Neural progenitor cell (in vitro differentiated cells): ENCODE measurements around the gene RAD51D. TPM values are rescaled to one million over a fixed set of nuclear protein-coding genes. Genes with fewer than 3 reads are reported as not detected.

Experiments used
- DNase-seq: peaks from one replicate; pipeline ENCODE4 v3.0.0-alpha.2; 2016; ENCODE audit warnings: low spot score
- H2AFZ ChIP-seq: fragments of 200-600 bp; sonication (generic); replicated peaks from 2 replicates; pipeline ENCODE4 v1.6.1; 2016; ENCODE audit warnings: antibody characterized with exemption
- H3F3A ChIP-seq: fragments of 200-600 bp; sonication (generic); 2 replicates; pipeline ENCODE4 v1.6.1; 2016; ENCODE audit warnings: antibody characterized with exemption, low read depth
- H3K27ac ChIP-seq: fragments of 200-600 bp; sonication (generic); 2 replicates; pipeline ENCODE4 v1.5.1; 2016; ENCODE audit warnings: mild to moderate bottlenecking
- H3K27me3 ChIP-seq: fragments of 200-600 bp; sonication (generic); 2 replicates; pipeline ENCODE4 v1.6.1; 2016; ENCODE audit warnings: mild to moderate bottlenecking, moderate library complexity
- H3K36me3 ChIP-seq: fragments of 200-600 bp; sonication (generic); 2 replicates; pipeline ENCODE4 v1.5.1; 2016
- H3K4me1 ChIP-seq: fragments of 200-600 bp; sonication (generic); 2 replicates; pipeline ENCODE4 v1.6.1; 2016; ENCODE audit warnings: mixed run types
- H3K4me2 ChIP-seq: fragments of 200-600 bp; sonication (generic); 2 replicates; pipeline ENCODE4 v1.6.1; 2016
- H3K4me3 ChIP-seq: fragments of 200-600 bp; sonication (generic); 2 replicates; pipeline ENCODE4 v1.5.1; 2016
- H3K79me2 ChIP-seq: fragments of 200-600 bp; sonication (generic); 2 replicates; pipeline ENCODE4 v1.6.1; 2016; ENCODE audit warnings: low read depth
- H3K9ac ChIP-seq: fragments of 200-600 bp; sonication (generic); 2 replicates; pipeline ENCODE4 v1.6.1; 2016
- H3K9me3 ChIP-seq: fragments of 200-600 bp; sonication (generic); 2 replicates; pipeline ENCODE4 v1.5.1; 2016; ENCODE audit warnings: low read depth
- H4K20me1 ChIP-seq: fragments of 200-600 bp; sonication (generic); 2 replicates; pipeline ENCODE4 v1.6.1; 2016; ENCODE audit warnings: low read depth
- H3K27ac Mint-ChIP-seq: 3 replicates; pipeline ENCODE4 v1.8.0; 2021; ENCODE audit warnings: mixed read lengths
- H3K27me3 Mint-ChIP-seq: 2 replicates; pipeline ENCODE4 v1.8.0; 2022; ENCODE audit warnings: low read depth, mild to moderate bottlenecking, inconsistent platforms, moderate library complexity, mixed read lengths; ENCODE audit not compliant: insufficient read depth
- H3K36me3 Mint-ChIP-seq: 3 replicates; pipeline ENCODE4 v1.8.0; 2021; ENCODE audit warnings: mixed read lengths
- H3K4me1 Mint-ChIP-seq: 3 replicates; pipeline ENCODE4 v1.8.0; 2021; ENCODE audit warnings: mixed read lengths
- H3K4me3 Mint-ChIP-seq: 3 replicates; pipeline ENCODE4 v1.8.0; 2021; ENCODE audit warnings: mild to moderate bottlenecking, moderate library complexity, mixed read lengths
- H3K9me3 Mint-ChIP-seq: 3 replicates; pipeline ENCODE4 v1.8.0; 2020; ENCODE audit warnings: mixed read lengths
- EZH2 ChIP-seq: fragments of 200-600 bp; sonication (generic); IDR thresholded peaks from 2 replicates; pipeline ENCODE4 v1.6.1; 2017; ENCODE audit warnings: antibody characterized with exemption, mild to moderate bottlenecking, moderate library complexity
- EZH2phosphoT487 ChIP-seq: fragments of 200-600 bp; sonication (generic); IDR thresholded peaks from 2 replicates; pipeline ENCODE4 v1.6.1; 2017; ENCODE audit warnings: antibody characterized with exemption
- total RNA-seq: library from RNA; depleted of rRNA; stranded (reverse); fragments of >200 nt; gene quantifications from 2 replicates; pipeline ENCODE4 v1.2.3, GENCODE V29; 2015; ENCODE audit warnings: low replicate concordance
- TF ChIP-seq, protein P1 (sequence below): fragments of 200-600 bp; sonication (generic); IDR thresholded peaks from 2 replicates; pipeline ENCODE4 v1.5.1; 2017; ENCODE audit warnings: antibody characterized with exemption, mild to moderate bottlenecking

The RAD51D gene
- total RNA-seq, 1 donor from 2014 or later = 9.0 TPM

DNA sequence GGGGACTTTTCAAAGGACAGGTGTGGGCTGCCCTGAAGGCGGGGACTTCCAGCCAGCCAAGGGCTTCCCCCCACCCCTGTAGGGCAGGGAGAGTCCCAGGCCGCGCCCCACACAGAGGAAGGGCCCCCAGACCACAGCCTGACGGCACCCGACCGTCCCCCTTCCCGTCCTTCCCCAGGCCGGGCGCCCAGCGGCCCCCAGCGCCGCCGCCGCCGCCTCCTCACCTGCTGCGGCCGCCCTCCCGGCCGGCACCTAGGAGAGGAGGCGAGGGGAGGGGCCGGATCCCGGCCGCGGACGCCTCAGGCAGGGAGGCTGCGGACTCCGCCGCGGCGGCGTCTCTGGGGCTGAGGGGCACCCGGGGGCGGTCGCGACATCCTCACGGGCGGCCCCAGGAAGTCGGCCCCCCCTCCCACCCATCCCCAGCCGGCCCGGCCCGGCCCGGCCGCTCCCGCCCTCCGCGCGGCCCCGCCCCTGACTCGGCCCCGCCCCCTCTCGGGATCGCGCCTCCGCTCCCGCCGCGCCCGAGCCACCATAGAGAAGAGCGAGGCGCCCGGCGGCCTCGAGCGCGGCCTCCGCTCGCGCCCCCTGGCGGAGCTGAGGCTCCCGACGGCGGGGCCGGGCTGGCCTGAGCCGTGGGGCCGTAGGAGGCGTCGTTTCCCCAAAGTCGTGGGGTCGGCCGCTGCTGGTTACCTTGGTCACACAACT, 30.6 kb downstream of the RAD51D start:
- H3K27ac ChIP-seq = no peak overlapping the region
- Mint-ChIP-seq H3K4me3 (peak overlapping the region; percentile 93), H3K9me3 (no peaks in the 10 kb centered on the region), H3K4me1 (peaks cover 15% of the 10 kb centered on the region), H3K27me3 (peaks cover 5% of the 10 kb centered on the region), H3K27ac (no peak overlapping the region), H3K36me3 (no peaks in the 10 kb centered on the region)
- peaks cover 18% of the 10 kb centered on the region for H3K27me3 ChIP-seq
- no peaks in the 10 kb centered on the region for H3K9me3 ChIP-seq
- peaks cover 3% of the 10 kb centered on the region for H3K4me1 ChIP-seq
- H4K20me1 ChIP-seq = peaks cover 7% of the 10 kb centered on the region
- peak overlapping the region; percentile 99 for H2AFZ ChIP-seq
- peak; percentile 95 for DNase-seq
- TF ChIP-seq EZH2 = no peak
- TF ChIP-seq EZH2phosphoT487 = no peak
- TF ChIP-seq, protein P1, sequence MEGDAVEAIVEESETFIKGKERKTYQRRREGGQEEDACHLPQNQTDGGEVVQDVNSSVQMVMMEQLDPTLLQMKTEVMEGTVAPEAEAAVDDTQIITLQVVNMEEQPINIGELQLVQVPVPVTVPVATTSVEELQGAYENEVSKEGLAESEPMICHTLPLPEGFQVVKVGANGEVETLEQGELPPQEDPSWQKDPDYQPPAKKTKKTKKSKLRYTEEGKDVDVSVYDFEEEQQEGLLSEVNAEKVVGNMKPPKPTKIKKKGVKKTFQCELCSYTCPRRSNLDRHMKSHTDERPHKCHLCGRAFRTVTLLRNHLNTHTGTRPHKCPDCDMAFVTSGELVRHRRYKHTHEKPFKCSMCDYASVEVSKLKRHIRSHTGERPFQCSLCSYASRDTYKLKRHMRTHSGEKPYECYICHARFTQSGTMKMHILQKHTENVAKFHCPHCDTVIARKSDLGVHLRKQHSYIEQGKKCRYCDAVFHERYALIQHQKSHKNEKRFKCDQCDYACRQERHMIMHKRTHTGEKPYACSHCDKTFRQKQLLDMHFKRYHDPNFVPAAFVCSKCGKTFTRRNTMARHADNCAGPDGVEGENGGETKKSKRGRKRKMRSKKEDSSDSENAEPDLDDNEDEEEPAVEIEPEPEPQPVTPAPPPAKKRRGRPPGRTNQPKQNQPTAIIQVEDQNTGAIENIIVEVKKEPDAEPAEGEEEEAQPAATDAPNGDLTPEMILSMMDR = peak; percentile 76
- H3K36me3 ChIP-seq = no peaks in the 10 kb centered on the region
- H3K79me2 ChIP-seq = no peaks in the 10 kb centered on the region
- peaks cover 14% of the 10 kb centered on the region for H3F3A ChIP-seq
- peak overlapping the region; percentile 96 for H3K4me2 ChIP-seq
- no peak overlapping the region for H3K9ac ChIP-seq
- peak overlapping the region; percentile 100 for H3K4me3 ChIP-seq

DNA sequence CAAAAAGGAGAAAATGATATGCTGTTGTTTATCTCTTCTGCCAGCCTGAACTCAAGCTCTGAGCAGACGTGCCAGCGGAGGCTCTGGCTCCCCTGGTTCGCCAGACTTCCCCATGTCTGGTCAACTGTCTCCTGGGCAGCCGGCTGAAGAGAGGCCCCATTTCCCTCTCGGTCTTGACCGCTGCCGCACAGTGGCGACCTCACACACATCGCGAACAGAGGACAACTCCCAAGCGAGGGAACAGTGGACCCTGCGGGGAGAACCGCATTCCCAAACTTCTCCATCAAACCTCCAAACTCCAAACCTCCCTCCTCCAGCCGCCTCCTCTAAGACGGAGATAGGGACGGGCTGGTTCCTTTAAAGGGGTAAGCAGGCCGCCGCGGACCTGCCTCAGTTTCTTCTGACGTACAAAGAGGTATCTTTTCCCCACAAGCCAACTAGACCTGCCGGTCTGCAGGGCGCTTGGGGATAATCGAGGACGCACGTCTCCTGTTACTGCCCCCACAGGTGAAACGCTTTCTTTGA, 31.2 kb downstream of the RAD51D start:
- peak; percentile 41 for DNase-seq
- Histone ChIP-seq H3K27me3 (peaks cover 18% of the 10 kb centered on the region), H3K79me2 (no peaks in the 10 kb centered on the region), H3K9me3 (no peaks in the 10 kb centered on the region), H3K4me2 (peak overlapping the region; percentile 96), H3K27ac (no peak overlapping the region), H3K4me1 (peaks cover 3% of the 10 kb centered on the region), H3K4me3 (peak overlapping the region; percentile 100), H2AFZ (peak overlapping the region; percentile 99), H3F3A (peaks cover 14% of the 10 kb centered on the region), H3K9ac (no peak overlapping the region), H3K36me3 (no peaks in the 10 kb centered on the region), H4K20me1 (peaks cover 7% of the 10 kb centered on the region)
- Mint-ChIP-seq H3K27ac (no peak overlapping the region), H3K4me3 (peak overlapping the region; percentile 93), H3K27me3 (peaks cover 5% of the 10 kb centered on the region), H3K9me3 (no peaks in the 10 kb centered on the region), H3K36me3 (no peaks in the 10 kb centered on the region), H3K4me1 (peaks cover 15% of the 10 kb centered on the region)
- TF ChIP-seq EZH2 (no peak), EZH2phosphoT487 (no peak)
- TF ChIP-seq, protein P1 = no peak

- no peak for DNase-seq
- Histone ChIP-seq H3K36me3 (no peaks in the 10 kb centered on the region), H4K20me1 (peaks cover 7% of the 10 kb centered on the region), H3F3A (peaks cover 14% of the 10 kb centered on the region), H3K27ac (no peak overlapping the region), H3K9me3 (no peaks in the 10 kb centered on the region), H3K4me3 (peak overlapping the region; percentile 100), H3K79me2 (no peaks in the 10 kb centered on the region), H3K27me3 (peaks cover 18% of the 10 kb centered on the region), H3K9ac (no peak overlapping the region), H3K4me1 (peaks cover 3% of the 10 kb centered on the region), H2AFZ (no peak overlapping the region), H3K4me2 (peak overlapping the region; percentile 96)
- Mint-ChIP-seq H3K4me1 (peaks cover 15% of the 10 kb centered on the region), H3K4me3 (peak overlapping the region; percentile 93), H3K9me3 (no peaks in the 10 kb centered on the region), H3K27ac (no peak overlapping the region), H3K27me3 (peaks cover 5% of the 10 kb centered on the region), H3K36me3 (no peaks in the 10 kb centered on the region)
- TF ChIP-seq EZH2phosphoT487 = no peak
- no peak for TF ChIP-seq EZH2
- TF ChIP-seq, protein P1 = no peak
Measured at GRCh38 chr17:35087731-35088355, 31.8 kb downstream of the RAD51D start.
